BLaER1 treated with 17β-estradiol and CSF1 and Interleukin-3, amounts not matched to agents 10 nM and 100 nM (cell line): ENCODE results near the gene ICAM5.

Source experiments
- H3K27ac ChIP-seq, 11 experiments: shearing (Covaris generic); formaldehyde crosslinking; 2 replicates each; pipeline ENCODE4 v1.8.1; 2022
- H3K27me3 ChIP-seq, 11 experiments: shearing (Covaris generic); formaldehyde crosslinking; 2 replicates each; pipeline ENCODE4 v1.8.1; 2022
- H3K36me3 ChIP-seq, 11 experiments: shearing (Covaris generic); formaldehyde crosslinking; 2 replicates each; pipeline ENCODE4 v1.8.1; 2022
- H3K4me1 ChIP-seq, 10 experiments: shearing (Covaris generic); formaldehyde crosslinking; 2 replicates each; pipeline ENCODE4 v1.8.1; 2022
- H3K4me2 ChIP-seq, 11 experiments: shearing (Covaris generic); formaldehyde crosslinking; 2 replicates each; pipeline ENCODE4 v1.8.1; 2022
- H3K4me3 ChIP-seq, 10 experiments: shearing (Covaris generic); formaldehyde crosslinking; 2 replicates each; pipeline ENCODE4 v1.8.1; 2022
- H3K9ac ChIP-seq, 11 experiments: shearing (Covaris generic); formaldehyde crosslinking; 2 replicates each; pipeline ENCODE4 v1.8.1; 2022
- H3K9me3 ChIP-seq, 11 experiments: shearing (Covaris generic); formaldehyde crosslinking; replicated peaks in 1 of 11; 2 replicates each; pipeline ENCODE4 v1.8.1; 2022
- H4K20me1 ChIP-seq, 11 experiments: shearing (Covaris generic); formaldehyde crosslinking; 2 replicates each; pipeline ENCODE4 v1.8.1; 2022
- Cebpa-rat ChIP-seq, 11 experiments: shearing (Covaris generic); IDR thresholded peaks; 2 replicates each; pipeline ENCODE4 v1.8.1; 2022

ICAM5 gene

GRCh38 chr19:10291554-10292205, 1.9 kb downstream of the ICAM5 start:
- Histone ChIP-seq H4K20me1 (peaks cover 0 to 75% (median 36%) of the 10 kb centered on the region in 11 experiments; a peak in 20 of 22 replicates), H3K9ac (peak overlapping the region in 6 of 11 experiments; percentile 4 to 57 (median 34); a peak in 10 of 22 replicates), H3K36me3 (no peaks in the 10 kb centered on the region), H3K9me3 (peaks cover 0 to 21% (median 4%) of the 10 kb centered on the region in 11 experiments; a peak in 8 of 22 replicates), H3K4me1 (peaks cover 78 to 97% (median 86%) of the 10 kb centered on the region in 10 experiments), H3K4me3 (peak overlapping the region; percentile 39 to 67 (median 53)), H3K27ac (no peak overlapping the region), H3K4me2 (peak overlapping the region; percentile 83 to 96 (median 88)), H3K27me3 (peaks cover 93 to 100% (median 100%) of the 10 kb centered on the region in 11 experiments)
- no peak for TF ChIP-seq Cebpa-rat (IDR thresholded peaks at IDR 0.05)

GRCh38 chr19:10292206-10292788, 2.5 kb downstream of the ICAM5 start:
- no peak for TF ChIP-seq Cebpa-rat (IDR thresholded peaks at IDR 0.05)
- Histone ChIP-seq H3K4me2 (peak overlapping the region; percentile 83 to 96 (median 88)), H3K27me3 (peaks cover 99 to 100% (median 100%) of the 10 kb centered on the region in 11 experiments)

GRCh38 chr19:10292789-10293636, 3.3 kb downstream of the ICAM5 start:
- peaks cover 0 to 21% (median 4%) of the 10 kb centered on the region in 11 experiments; a peak in 8 of 22 replicates for H3K9me3 ChIP-seq
- H3K9ac ChIP-seq: 0 out of 22 replicates have a peak overlapping the region, but pooled peaks of 2 of the 11 experiments have one; percentile 14 to 22
- H3K27me3 ChIP-seq: peaks cover 95 to 100% (median 100%) of the 10 kb centered on the region in 11 experiments
- peak overlapping the region; percentile 83 to 96 (median 88) for H3K4me2 ChIP-seq
- H3K4me3 ChIP-seq: peak overlapping the region; percentile 39 to 67 (median 53)
- H3K4me1 ChIP-seq: peaks cover 64 to 84% (median 73%) of the 10 kb centered on the region in 10 experiments
- no peaks in the 10 kb centered on the region for H3K36me3 ChIP-seq
- H4K20me1 ChIP-seq: peaks cover 0 to 68% (median 36%) of the 10 kb centered on the region in 11 experiments; a peak in 20 of 22 replicates
- TF ChIP-seq Cebpa-rat (IDR thresholded peaks at IDR 0.05): no peak
- no peak overlapping the region for H3K27ac ChIP-seq

More at GRCh38 chr19:10292206-10292788, 2.5 kb downstream of the ICAM5 start:
- H3K27ac ChIP-seq: no peak overlapping the region
- peaks cover 0 to 75% (median 36%) of the 10 kb centered on the region in 11 experiments; a peak in 20 of 22 replicates for H4K20me1 ChIP-seq
- peaks cover 0 to 21% (median 4%) of the 10 kb centered on the region in 11 experiments; a peak in 8 of 22 replicates for H3K9me3 ChIP-seq
- no peaks in the 10 kb centered on the region for H3K36me3 ChIP-seq
- peak overlapping the region in 4 of 11 experiments; percentile 4 to 48 (median 22); a peak in 2 of 22 replicates for H3K9ac ChIP-seq
- peak overlapping the region; percentile 39 to 67 (median 53) for H3K4me3 ChIP-seq
- peaks cover 72 to 91% (median 80%) of the 10 kb centered on the region in 10 experiments for H3K4me1 ChIP-seq

GRCh38 chr19:10293637-10294367, 4.0 kb downstream of the ICAM5 start:
- H3K4me1 ChIP-seq: peaks cover 56 to 76% (median 65%) of the 10 kb centered on the region in 10 experiments
- peaks cover 0 to 63% (median 36%) of the 10 kb centered on the region in 11 experiments; a peak in 20 of 22 replicates for H4K20me1 ChIP-seq
- H3K27me3 ChIP-seq: peaks cover 87 to 100% (median 95%) of the 10 kb centered on the region in 11 experiments
- H3K27ac ChIP-seq: no peak overlapping the region
- no peak for TF ChIP-seq Cebpa-rat (IDR thresholded peaks at IDR 0.05)
- H3K36me3 ChIP-seq: no peaks in the 10 kb centered on the region
- peaks cover 0 to 20% (median 0%) of the 10 kb centered on the region in 11 experiments; a peak in 7 of 22 replicates for H3K9me3 ChIP-seq
- no peak overlapping the region for H3K9ac ChIP-seq
- peak overlapping the region in 4 of 11 experiments; percentile 11 to 86 (median 44); a peak in 8 of 22 replicates for H3K4me2 ChIP-seq
- no peak overlapping the region for H3K4me3 ChIP-seq

- Histone ChIP-seq H3K4me1 (peaks cover 53 to 72% (median 60%) of the 10 kb centered on the region in 10 experiments), H3K4me3 (no peak overlapping the region), H3K4me2 (peak overlapping the region in 6 of 11 experiments; percentile 11 to 86 (median 34); a peak in 9 of 22 replicates), H3K36me3 (no peaks in the 10 kb centered on the region), H3K9me3 (peaks cover 0 to 15% (median 0%) of the 10 kb centered on the region in 11 experiments; a peak in 7 of 22 replicates), H3K27me3 (peaks cover 82 to 100% (median 92%) of the 10 kb centered on the region in 11 experiments), H4K20me1 (peaks cover 0 to 63% (median 36%) of the 10 kb centered on the region in 11 experiments; a peak in 20 of 22 replicates), H3K9ac (no peak overlapping the region), H3K27ac (no peak overlapping the region)
- no peak for TF ChIP-seq Cebpa-rat (IDR thresholded peaks at IDR 0.05)
Measured at GRCh38 chr19:10294368-10294697, 4.6 kb downstream of the ICAM5 start.

- Histone ChIP-seq H3K9me3 (peaks cover 0 to 15% (median 0%) of the 10 kb centered on the region in 11 experiments; a peak in 7 of 22 replicates), H3K27me3 (peaks cover 71 to 94% (median 87%) of the 10 kb centered on the region in 11 experiments), H3K36me3 (no peaks in the 10 kb centered on the region), H3K9ac (peak overlapping the region in 2 of 11 experiments; percentile 10 to 13; a peak in 2 of 22 replicates), H3K4me2 (peak overlapping the region; percentile 59 to 84 (median 74)), H3K27ac (no peak overlapping the region), H3K4me1 (peaks cover 52 to 72% (median 60%) of the 10 kb centered on the region in 10 experiments), H4K20me1 (peaks cover 0 to 58% (median 31%) of the 10 kb centered on the region in 11 experiments; a peak in 20 of 22 replicates), H3K4me3 (peak overlapping the region; percentile 26 to 59 (median 40); a peak in 19 of 20 replicates)
- TF ChIP-seq Cebpa-rat (IDR thresholded peaks at IDR 0.05): no peak
Measured at GRCh38 chr19:10295305-10295846, 5.6 kb downstream of the ICAM5 start.

GRCh38 chr19:10295847-10296591, 6.3 kb downstream of the ICAM5 start:
- Histone ChIP-seq H3K27ac (no peak overlapping the region), H3K4me2 (peak overlapping the region; percentile 59 to 84 (median 74)), H3K4me1 (peaks cover 47 to 72% (median 57%) of the 10 kb centered on the region in 10 experiments), H4K20me1 (peaks cover 0 to 51% (median 25%) of the 10 kb centered on the region in 11 experiments; a peak in 20 of 22 replicates), H3K9ac (peak overlapping the region in 1 of 11 experiments; percentile 18; a peak in 1 of 22 replicates), H3K9me3 (peaks cover 0 to 15% (median 0%) of the 10 kb centered on the region in 11 experiments; a peak in 7 of 22 replicates), H3K36me3 (no peaks in the 10 kb centered on the region), H3K27me3 (peaks cover 65 to 88% (median 80%) of the 10 kb centered on the region in 11 experiments), H3K4me3 (peak overlapping the region; percentile 26 to 59 (median 40); a peak in 19 of 20 replicates)
- TF ChIP-seq Cebpa-rat (IDR thresholded peaks at IDR 0.05): no peak
